GM13977 (cell line): ENCODE data around the gene PDIA6.

Source experiments
- DNase-seq: peaks from one replicate; pipeline ENCODE4 v3.0.0; 2012; ENCODE audit warnings: low spot score
- CTCF ChIP-seq: IDR thresholded peaks from 2 replicates; pipeline ENCODE4 v1.5.1; 2012; ENCODE audit warnings: mild to moderate bottlenecking, control low read depth; ENCODE audit not compliant: insufficient read depth; ENCODE audit errors: extremely low read depth, missing control alignments
- in situ Hi-C: fragments of 300-500 bp; cut with MboI; formaldehyde crosslinking; loops from one replicate; pipeline ENCODE4 v1.12.0; 2022; ENCODE audit warnings: low sequenced_read_pairs, low pct_unique_long_range_greater_than_20kb, mixed read lengths, inconsistent platforms; ENCODE audit not compliant: unreplicated experiment

The PDIA6 gene

DNA sequence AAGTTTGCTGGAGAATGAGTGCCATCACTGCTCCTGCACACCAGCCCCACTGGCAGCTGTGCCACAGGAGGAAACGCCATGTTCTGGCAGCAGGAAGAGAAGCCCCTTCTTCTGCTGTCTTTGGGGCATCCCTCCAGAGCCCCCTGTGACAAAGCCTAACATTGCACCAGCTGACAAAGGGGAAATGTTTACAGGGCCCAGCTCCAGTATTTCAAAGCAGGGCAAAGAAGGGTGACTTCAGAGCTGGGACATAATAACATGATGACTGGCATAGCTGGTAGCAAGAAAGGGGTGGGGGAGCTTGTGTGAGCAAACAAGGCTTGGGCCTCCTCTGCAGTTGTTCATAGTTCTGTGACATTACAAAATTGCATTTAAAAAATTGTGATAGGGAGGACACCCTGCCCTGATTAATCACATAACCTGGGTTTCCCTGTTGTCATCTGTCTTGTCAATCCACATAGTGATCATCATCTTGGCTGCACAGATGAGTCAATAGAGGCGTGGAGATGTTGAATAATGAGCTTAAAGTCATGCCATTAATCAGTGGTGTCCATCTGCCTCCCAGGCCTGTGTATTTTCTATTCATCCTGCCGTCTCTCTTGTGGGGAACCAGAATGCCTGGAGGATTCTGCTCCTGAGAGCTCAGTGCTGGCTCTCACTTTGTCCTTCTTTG, 29.1 kb upstream of the PDIA6 start:
- DNase-seq = no peak
- in situ Hi-C loops = loop anchor here (25.0 kb wide), 2 partner anchors 596 to 746 kb away; no protein-coding TSS in a partner anchor
- no peak for TF ChIP-seq CTCF

DNA sequence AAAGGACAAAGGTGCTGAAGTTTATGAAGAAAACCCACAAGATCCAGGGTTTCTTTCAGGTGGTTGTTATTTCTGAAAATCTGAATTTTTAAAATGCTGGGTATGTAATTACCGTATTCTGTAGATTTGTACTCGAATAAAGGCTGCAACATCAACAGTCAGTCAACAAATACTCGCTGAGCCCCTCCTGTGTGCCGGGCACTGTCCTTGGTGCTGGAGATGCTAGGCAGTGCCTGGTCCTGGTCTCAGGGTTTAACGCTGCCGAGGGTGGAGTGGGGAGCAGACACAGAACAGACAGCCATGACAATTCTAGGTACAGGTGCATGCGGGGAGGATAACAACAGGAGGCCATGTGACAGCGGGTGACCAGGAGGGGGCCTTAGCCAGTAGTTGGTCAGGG, 27.2 kb upstream of the PDIA6 start:
- no peak for DNase-seq
- in situ Hi-C loops = loop anchor here (5.0 to 25.0 kb wide), 3 partner anchors 287 to 747 kb away; no protein-coding TSS in a partner anchor

DNA sequence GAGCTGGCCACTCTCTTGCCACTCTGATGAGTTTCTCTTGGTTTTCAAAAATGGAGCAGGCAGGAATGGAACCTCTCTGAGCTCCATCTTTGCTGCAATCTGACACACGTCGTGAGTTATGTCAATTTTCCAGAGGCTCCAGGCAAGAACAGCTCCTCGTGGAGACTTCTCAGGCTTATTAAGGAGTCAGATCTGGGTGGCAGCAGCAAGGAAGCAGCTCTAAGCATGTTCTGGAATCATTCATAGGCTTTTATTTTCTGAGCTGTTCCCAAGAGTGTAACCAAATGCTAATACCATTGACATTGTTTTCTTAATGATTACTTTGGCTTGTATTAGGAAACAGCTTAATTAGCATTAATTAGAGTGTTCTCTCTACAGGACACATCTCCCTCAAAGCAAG, 26.1 kb upstream of the PDIA6 start:
- in situ Hi-C loops = loop anchor here (5.0 to 25.0 kb wide), 3 partner anchors 289 to 749 kb away; no protein-coding TSS in a partner anchor
- DNase-seq = no peak
- TF ChIP-seq CTCF = no peak

More for the DNA sequence above, 27.2 kb upstream of the PDIA6 start:
- TF ChIP-seq CTCF = no peak

DNA sequence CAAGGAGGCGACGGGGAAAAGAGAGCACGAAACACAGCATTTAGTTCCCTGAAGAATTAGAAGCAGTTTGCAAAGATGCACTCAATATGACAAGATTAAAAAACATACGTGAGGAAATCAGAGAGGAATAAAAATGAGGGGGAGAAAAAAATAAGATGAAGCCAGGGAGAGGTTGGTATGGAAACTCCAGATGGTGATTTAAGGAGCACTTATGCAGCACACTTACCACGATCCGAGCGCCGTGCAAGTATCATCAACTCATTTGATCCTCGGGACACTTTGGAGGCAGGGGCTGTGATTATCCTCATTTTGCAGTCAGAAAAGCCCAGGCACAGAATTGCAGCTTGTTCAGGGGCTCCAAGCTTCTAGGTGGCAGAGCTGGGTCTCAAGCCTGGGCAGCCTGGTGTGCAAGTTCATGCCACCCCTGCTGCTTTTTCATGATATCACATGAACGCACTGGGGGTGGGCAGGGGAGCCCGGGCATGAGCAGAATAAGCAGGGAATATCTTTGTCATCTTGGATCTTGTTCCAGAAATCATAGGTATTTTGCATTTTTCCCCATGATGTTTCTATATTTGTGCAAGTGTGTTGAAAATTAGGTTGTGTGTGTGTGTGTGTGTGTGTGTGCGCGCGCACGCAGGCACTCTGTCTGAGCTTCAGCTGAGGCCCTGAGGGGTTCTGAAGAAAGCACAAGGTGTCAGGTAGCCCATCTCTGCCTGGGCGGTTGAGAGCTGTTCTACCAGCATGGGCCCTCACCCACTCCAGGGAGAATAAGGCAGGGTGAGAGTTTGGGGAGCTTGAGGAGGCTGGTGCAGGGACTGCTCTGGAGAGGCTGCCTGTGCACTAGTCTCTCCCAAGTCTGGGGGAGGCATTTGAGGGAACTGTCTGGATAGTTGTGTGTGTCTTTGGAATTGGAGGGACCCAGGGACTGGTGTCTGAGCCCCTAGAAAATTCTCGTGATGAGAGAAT, 25.0 kb upstream of the PDIA6 start:
- in situ Hi-C loops = loop anchor here (5.0 to 25.0 kb wide), 3 partner anchors 290 to 750 kb away; no protein-coding TSS in a partner anchor
- no peak for DNase-seq
- TF ChIP-seq CTCF = no peak

GRCh38 chr2:10835052-10835970, 22.7 kb upstream of the PDIA6 start:
- TF ChIP-seq CTCF = peak; percentile 96
- in situ Hi-C loops = loop anchor here (5.0 to 25.0 kb wide), 3 partner anchors 292 to 752 kb away; no protein-coding TSS in a partner anchor
- peak; percentile 81 for DNase-seq

DNA sequence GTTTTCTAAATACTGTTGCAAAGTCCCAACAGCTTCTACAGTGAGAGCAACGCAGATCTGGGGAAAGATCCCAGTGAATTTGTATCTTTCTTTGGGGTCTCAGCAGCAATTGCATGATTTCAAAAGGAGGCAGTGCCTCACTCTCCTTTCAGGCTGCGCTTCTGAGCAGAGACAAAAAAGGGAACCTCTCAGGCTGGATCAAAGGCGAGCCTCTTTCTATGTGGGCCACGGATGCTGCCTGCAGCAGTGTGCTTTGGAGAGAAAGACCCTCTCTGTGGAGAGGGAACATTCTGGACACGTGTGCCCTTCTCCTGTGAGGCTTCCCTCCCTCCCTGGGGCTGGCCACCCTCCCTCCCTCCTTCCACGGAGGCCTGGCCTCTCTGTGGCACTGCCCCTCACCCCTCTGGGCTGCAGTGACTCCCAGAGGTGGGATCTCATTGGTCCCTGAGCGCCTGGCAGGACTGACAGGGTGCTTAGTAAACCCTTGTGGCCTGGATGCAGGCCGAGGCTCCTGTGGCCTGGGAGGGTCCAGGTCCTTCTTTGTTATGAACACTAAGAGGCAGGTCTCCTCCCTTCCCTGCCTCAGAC, 21.6 kb upstream of the PDIA6 start:
- TF ChIP-seq CTCF = no peak
- no peak for DNase-seq
- in situ Hi-C loops = loop anchor here (25.0 kb wide), 2 partner anchors 603 to 753 kb away; no protein-coding TSS in a partner anchor
